ENCODE results near the gene EPS8.

GRCh38 chr12:15716581-15716980 lies 72.6 kb downstream of the EPS8 start:
- TF ChIP-seq CTCF (IDR thresholded peaks at IDR 0.05) (no peak), EZH2 (IDR thresholded peaks at IDR 0.05; ENCODE audit: borderline replicate concordance, insufficient read depth, low read depth, low read length, poor library complexity, severe bottlenecking) (no peak)
